Measurements from ENCODE around the gene GRID2. TPM values are rescaled to one million over a fixed set of nuclear protein-coding genes. Genes with fewer than 3 reads are reported as not detected.

GRID2 gene
- total and polyA plus RNA-seq, 2 of the 4 experiments (the other 2 are of a cell fraction): under 0.01 TPM; not detected in 1

- Histone ChIP-seq H2AFZ (replicated peaks; ENCODE audit: low read length, poor library complexity) (no peak overlapping the region), H3K4me1 (ENCODE audit: control insufficient read depth, insufficient read depth, low read length) (no peaks in the 10 kb centered on the region), H4K8ac (ENCODE audit: low read depth in 2 of 2, low read length in 2 of 2) (no peak overlapping the region), H3K4me3 (ENCODE audit: insufficient read depth, low read depth, low read length) (no peak overlapping the region), H3K9me3 (ENCODE audit: control insufficient read depth, insufficient read depth, low read length) (no peaks in the 10 kb centered on the region), H4K5ac (ENCODE audit: low read depth, low read length) (no peak overlapping the region), H2BK120ac (ENCODE audit: low read depth, low read length) (no peak overlapping the region), H2BK5ac (ENCODE audit: low read depth, low read length, poor library complexity, severe bottlenecking) (no peak overlapping the region), H3K23ac (ENCODE audit: low read depth, low read length) (no peak overlapping the region), H2AK5ac (ENCODE audit: low read depth, low read length) (no peak overlapping the region), H3K27me3 (ENCODE audit: control insufficient read depth, insufficient read depth, low read length) (no peaks in the 10 kb centered on the region), H2BK15ac (ENCODE audit: low read depth, low read length) (no peak overlapping the region), H3K4me2 (ENCODE audit: low read depth, low read length) (no peak overlapping the region), H2BK20ac (ENCODE audit: low read depth, low read length) (no peak overlapping the region), H3K18ac (ENCODE audit: low read depth, low read length) (no peak overlapping the region), H3K79me1 (ENCODE audit: low read depth in 1 of 2, low read length in 2 of 2) (no peaks in the 10 kb centered on the region), H3K4ac (ENCODE audit: low read depth, low read length) (no peak overlapping the region), H4K91ac (ENCODE audit: insufficient read depth, low read depth, low read length) (no peak overlapping the region), H2AK9ac (replicated peaks; ENCODE audit: low read depth, low read length, poor library complexity) (no peak overlapping the region), H3K56ac (ENCODE audit: extremely low read depth, insufficient read depth, low read length) (no peak overlapping the region), H3K9ac (ENCODE audit: low read depth, low read length) (no peak overlapping the region), H3K14ac (replicated peaks; ENCODE audit: low read depth, low read length) (no peak overlapping the region), H3K9me1 (ENCODE audit: insufficient read depth, low read length) (no peaks in the 10 kb centered on the region), H3K36me3 (ENCODE audit: control insufficient read depth, insufficient read depth, low read length) (no peaks in the 10 kb centered on the region), H3K27ac (ENCODE audit: insufficient read depth, low read length) (no peak overlapping the region), H4K20me1 (ENCODE audit: insufficient read depth, low read length) (no peaks in the 10 kb centered on the region)
- TF ChIP-seq NFE2L2 (IDR thresholded peaks at IDR 0.05; ENCODE audit: low read depth, low read length) (no peak), SMC3 (IDR thresholded peaks at IDR 0.05; ENCODE audit: low read depth, low read length) (no peak), MXI1 (IDR thresholded peaks at IDR 0.05; ENCODE audit: borderline replicate concordance, low read depth, low read length) (no peak), RCOR1 (IDR thresholded peaks at IDR 0.05; ENCODE audit: insufficient replicate concordance, low read length) (no peak), MAZ (IDR thresholded peaks at IDR 0.05; ENCODE audit: borderline replicate concordance, low read depth, low read length) (no peak), CHD1 (IDR thresholded peaks at IDR 0.05; ENCODE audit: low read depth, low read length) (no peak), USF2 (IDR thresholded peaks at IDR 0.05; ENCODE audit: low read depth, low read length) (no peak), BHLHE40 (IDR thresholded peaks at IDR 0.05; ENCODE audit: low read depth, low read length) (no peak), CTCF (conservative IDR thresholded peaks at IDR 0.05; ENCODE audit: low read depth, low read length) (no peak), POLR2A (IDR thresholded peaks at IDR 0.05; ENCODE audit: low read depth, low read length) (no peak), MAFK (IDR thresholded peaks at IDR 0.05; ENCODE audit: low read depth, low read length) (no peak)
- dilution Hi-C loops (cut with HindIII; ENCODE audit: low sequenced_read_pairs, unreplicated experiment) (no loop called here), in situ Hi-C loops (cut with MboI; ENCODE audit: low sequenced_read_pairs) (no loop called here), intact Hi-C loops (cut with micrococcal nuclease) (no loop called here)
- WGBS, 2 experiments (ENCODE audit: extremely low coverage in 2 of 2, insufficient read length in 1 of 2): no CpG with 5 or more reads among the region's 2 CpGs
- POLR2A ChIA-PET (ENCODE audit: unreplicated experiment): no interaction called here
- BruUV-seq (replicated peaks): no TSS peak
- no peak for DNase-seq
- no peak for ATAC-seq (ENCODE audit: low read depth)
- CTCF ChIA-PET: interaction anchor here (0.6 kb wide), 1 partner anchor 121 kb away, joined by 3 read pairs; no protein-coding TSS in a partner anchor
Measured at GRCh38 chr4:93342738-93343137, 1039.0 kb downstream of the GRID2 start.
